Panc1 (cell line): ENCODE results near the gene FOLR3. TPM values are rescaled to one million over a fixed set of nuclear protein-coding genes. Genes with fewer than 3 reads are reported as not detected.

Source experiments
- ATAC-seq: fragments of 200-7000 bp; cut with Tn5 transposase; 2 replicates; pipeline ENCODE4 v1.9.1; 2020; ENCODE audit warnings: mild to moderate bottlenecking, moderate library complexity
- BruUV-seq: library from RNA; stranded (reverse); fragments of 400-500 nt; replicated peaks from 2 replicates; lab custom pipeline; 2021; lab: Mats Ljungman, UMichigan
- CTCF ChIA-PET: fragments of 300-600 bp; sonication (Branson Sonifier 250); formaldehyde crosslinking; loops from one replicate; lab custom pipeline; 2022; ENCODE audit warnings: antibody characterized with exemption; lab: Charles Lee
- POLR2A ChIA-PET: fragments of 300-600 bp; sonication (Branson Sonifier 250); formaldehyde crosslinking; loops from one replicate; lab custom pipeline; 2022; ENCODE audit warnings: antibody characterized with exemption; lab: Charles Lee
- DNase-seq: peaks from one replicate; pipeline ENCODE4 v3.0.0-alpha.2; 2010; ENCODE audit warnings: low read depth, low spot score
- H3K27ac ChIP-seq: 2 replicates; pipeline ENCODE4 v1.5.1; 2011; ENCODE audit warnings: mild to moderate bottlenecking, low read length, inconsistent platforms
- H3K27me3 ChIP-seq: fragments of 200-500 bp; sonication (Bioruptor generic); 2 replicates; pipeline ENCODE4 v1.6.0; 2014; ENCODE audit warnings: low read length, inconsistent platforms; ENCODE audit not compliant: control insufficient read depth, insufficient read depth
- H3K36me3 ChIP-seq: fragments of 200-500 bp; sonication (Bioruptor generic); 2 replicates; pipeline ENCODE4 v1.5.1; 2014; ENCODE audit warnings: inconsistent platforms, mild to moderate bottlenecking, low read length, moderate library complexity; ENCODE audit not compliant: control insufficient read depth, insufficient read depth
- H3K4me1 ChIP-seq: 2 replicates; pipeline ENCODE4 v1.5.1; 2011; ENCODE audit warnings: inconsistent platforms, mild to moderate bottlenecking, low read length, moderate library complexity; ENCODE audit not compliant: control insufficient read depth, insufficient read depth
- H3K4me3 ChIP-seq, 2 experiments: 2 replicates each; pipeline ENCODE4 v1.5.1; 2011 to 2012; ENCODE audit warnings: low read depth in 2 of 2, low read length in 2 of 2, mild to moderate bottlenecking in 2 of 2, inconsistent platforms in 1 of 2, moderate library complexity in 1 of 2
- H3K9me3 ChIP-seq: fragments of 200-500 bp; sonication (Bioruptor generic); 2 replicates; pipeline ENCODE4 v1.5.1; 2014; ENCODE audit warnings: low read depth, mild to moderate bottlenecking, inconsistent platforms, low read length, moderate library complexity; ENCODE audit not compliant: control insufficient read depth, insufficient read depth
- CTCF ChIP-seq: fragments of 450-650 bp; IDR thresholded peaks from 2 replicates; pipeline ENCODE4 v1.5.1; 2017; ENCODE audit warnings: mild to moderate bottlenecking
- POLR2AphosphoS5 ChIP-seq: IDR thresholded peaks from 2 replicates; pipeline ENCODE4 v1.6.1; 2012; ENCODE audit warnings: mild to moderate bottlenecking, low read depth, low read length, moderate library complexity
- SIN3A ChIP-seq: IDR thresholded peaks from 2 replicates; pipeline ENCODE4 v1.6.1; 2012; ENCODE audit warnings: low read depth, mild to moderate bottlenecking, low read length, moderate library complexity, borderline replicate concordance; ENCODE audit not compliant: insufficient read depth
- TCF7L2 ChIP-seq: IDR thresholded peaks from 2 replicates; pipeline ENCODE4 v1.6.1; 2011; ENCODE audit warnings: mild to moderate bottlenecking, low read depth, low read length, inconsistent platforms
- in situ Hi-C: cut with HindIII; loops from 2 replicates; pipeline ENCODE4 v1.10.0; 2016; ENCODE audit warnings: low sequenced_read_pairs, low pct_unique_long_range_greater_than_20kb
- intact Hi-C: fragments of 100-400 bp; cut with micrococcal nuclease; formaldehyde crosslinking; loops from one replicate; pipeline ENCODE4 v1.10.0; 2022; ENCODE audit not compliant: unreplicated experiment
- total RNA-seq: library from RNA; stranded (reverse); gene quantifications from one replicate; pipeline ENCODE4 v1.2.1, GENCODE V29; 2021; ENCODE audit not compliant: unreplicated experiment
- TF ChIP-seq, protein P1 (sequence below), 2 experiments: IDR thresholded peaks; 2 replicates each; pipeline ENCODE4 v1.6.1; 2011 to 2012; ENCODE audit warnings: low read depth in 2 of 2, control low read depth in 1 of 2, low read length in 1 of 2, mild to moderate bottlenecking in 1 of 2, moderate library complexity in 1 of 2; ENCODE audit not compliant: insufficient read depth in 1 of 2

Gene FOLR3
- total RNA-seq, 1 experiment from 2014 or later = not detected

DNA sequence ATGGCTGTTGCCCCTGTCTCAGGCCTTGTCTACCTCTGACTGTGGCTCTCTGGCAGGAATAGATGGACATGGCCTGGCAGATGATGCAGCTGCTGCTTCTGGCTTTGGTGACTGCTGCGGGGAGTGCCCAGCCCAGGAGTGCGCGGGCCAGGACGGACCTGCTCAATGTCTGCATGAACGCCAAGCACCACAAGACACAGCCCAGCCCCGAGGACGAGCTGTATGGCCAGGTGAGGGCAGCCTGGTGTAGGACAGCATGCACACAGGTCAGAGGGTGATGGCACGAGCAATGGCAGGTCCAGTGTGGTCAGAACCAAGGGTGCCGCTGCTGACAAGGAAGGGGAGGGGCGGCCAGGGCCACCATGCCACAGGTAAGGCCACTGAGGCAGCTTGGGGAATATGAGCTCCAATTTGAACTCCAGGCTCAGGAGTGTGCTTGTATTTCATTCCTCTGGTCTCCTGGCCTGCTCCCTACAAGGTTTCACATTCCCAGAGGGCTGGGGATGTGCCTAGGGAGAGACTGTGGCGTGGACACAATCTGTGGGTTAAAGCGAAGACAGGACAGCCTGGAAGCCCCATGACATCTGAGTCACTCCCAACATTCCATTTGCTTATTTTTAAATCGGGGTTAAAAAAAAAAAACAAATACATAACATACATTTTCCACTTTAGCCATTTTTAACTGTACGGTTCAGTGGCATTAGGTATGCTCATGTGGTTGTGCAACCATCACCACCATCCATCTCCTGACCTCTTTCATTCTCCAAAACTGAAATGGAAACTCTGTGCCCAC is 562 bp downstream of the FOLR3 start:
- in situ Hi-C loops = no loop called here
- no peak for TF ChIP-seq TCF7L2
- no peak for TF ChIP-seq POLR2AphosphoS5
- TF ChIP-seq CTCF = no peak
- TF ChIP-seq, protein P1, sequence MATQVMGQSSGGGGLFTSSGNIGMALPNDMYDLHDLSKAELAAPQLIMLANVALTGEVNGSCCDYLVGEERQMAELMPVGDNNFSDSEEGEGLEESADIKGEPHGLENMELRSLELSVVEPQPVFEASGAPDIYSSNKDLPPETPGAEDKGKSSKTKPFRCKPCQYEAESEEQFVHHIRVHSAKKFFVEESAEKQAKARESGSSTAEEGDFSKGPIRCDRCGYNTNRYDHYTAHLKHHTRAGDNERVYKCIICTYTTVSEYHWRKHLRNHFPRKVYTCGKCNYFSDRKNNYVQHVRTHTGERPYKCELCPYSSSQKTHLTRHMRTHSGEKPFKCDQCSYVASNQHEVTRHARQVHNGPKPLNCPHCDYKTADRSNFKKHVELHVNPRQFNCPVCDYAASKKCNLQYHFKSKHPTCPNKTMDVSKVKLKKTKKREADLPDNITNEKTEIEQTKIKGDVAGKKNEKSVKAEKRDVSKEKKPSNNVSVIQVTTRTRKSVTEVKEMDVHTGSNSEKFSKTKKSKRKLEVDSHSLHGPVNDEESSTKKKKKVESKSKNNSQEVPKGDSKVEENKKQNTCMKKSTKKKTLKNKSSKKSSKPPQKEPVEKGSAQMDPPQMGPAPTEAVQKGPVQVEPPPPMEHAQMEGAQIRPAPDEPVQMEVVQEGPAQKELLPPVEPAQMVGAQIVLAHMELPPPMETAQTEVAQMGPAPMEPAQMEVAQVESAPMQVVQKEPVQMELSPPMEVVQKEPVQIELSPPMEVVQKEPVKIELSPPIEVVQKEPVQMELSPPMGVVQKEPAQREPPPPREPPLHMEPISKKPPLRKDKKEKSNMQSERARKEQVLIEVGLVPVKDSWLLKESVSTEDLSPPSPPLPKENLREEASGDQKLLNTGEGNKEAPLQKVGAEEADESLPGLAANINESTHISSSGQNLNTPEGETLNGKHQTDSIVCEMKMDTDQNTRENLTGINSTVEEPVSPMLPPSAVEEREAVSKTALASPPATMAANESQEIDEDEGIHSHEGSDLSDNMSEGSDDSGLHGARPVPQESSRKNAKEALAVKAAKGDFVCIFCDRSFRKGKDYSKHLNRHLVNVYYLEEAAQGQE (IDR thresholded peaks at IDR 0.05; ENCODE audit: insufficient read depth in 1 of 2, low read depth in 2 of 2, low read length in 1 of 2) = no peak
- TF ChIP-seq SIN3A = no peak

GRCh38 chr11:72136684-72137262 is 1.2 kb downstream of the FOLR3 start:
- Histone ChIP-seq H3K4me1 (no peaks in the 10 kb centered on the region), H3K27me3 (peaks cover 4% of the 10 kb centered on the region; the same call in 1 of the 2 replicates), H3K27ac (no peak overlapping the region), H3K4me3 (no peak overlapping the region), H3K36me3 (no peaks in the 10 kb centered on the region), H3K9me3 (no peaks in the 10 kb centered on the region)
- no peak for TF ChIP-seq POLR2AphosphoS5
- TF ChIP-seq, protein P1 (IDR thresholded peaks at IDR 0.05; ENCODE audit: insufficient read depth in 1 of 2, low read depth in 2 of 2, low read length in 1 of 2) = no peak
- no peak for TF ChIP-seq CTCF
- intact Hi-C loops = no loop called here
- ChIA-PET CTCF (interaction anchor here (0.5 kb wide), 1 partner anchor 359 kb away, joined by 6 read pairs; no protein-coding TSS in a partner anchor), POLR2A (no interaction called here)
- in situ Hi-C loops = no loop called here
- BruUV-seq = no TSS peak
- DNase-seq = no peak
- ATAC-seq = no peak

More for the DNA sequence above, 562 bp downstream of the FOLR3 start:
- no TSS peak for BruUV-seq
- ATAC-seq (no peak; the same call in 1 of the 2 replicates), DNase-seq (no peak)
- Histone ChIP-seq H3K9me3 (no peaks in the 10 kb centered on the region), H3K27me3 (peaks cover 7% of the 10 kb centered on the region; the same call in 1 of the 2 replicates), H3K27ac (no peak overlapping the region), H3K36me3 (no peaks in the 10 kb centered on the region), H3K4me1 (no peaks in the 10 kb centered on the region), H3K4me3 (no peak overlapping the region)
- POLR2A ChIA-PET = no interaction called here
- CTCF ChIA-PET = interaction anchor here (0.5 kb wide), 1 partner anchor 359 kb away, joined by 6 read pairs; no protein-coding TSS in a partner anchor
- intact Hi-C loops = no loop called here
